Germinal center (tissue), 1 donor: ENCODE data around the gene ZSCAN2.
"Not testable (repeated sequence)": the region's sequence is repeated elsewhere in the genome, so short reads cannot be mapped to it uniquely, and the experiment has no call there.

Experiments
- DNase-seq: peaks from one replicate; pipeline ENCODE4 v3.0.0; 2012; ENCODE audit warnings: mixed read lengths, low spot score

Gene ZSCAN2

DNA sequence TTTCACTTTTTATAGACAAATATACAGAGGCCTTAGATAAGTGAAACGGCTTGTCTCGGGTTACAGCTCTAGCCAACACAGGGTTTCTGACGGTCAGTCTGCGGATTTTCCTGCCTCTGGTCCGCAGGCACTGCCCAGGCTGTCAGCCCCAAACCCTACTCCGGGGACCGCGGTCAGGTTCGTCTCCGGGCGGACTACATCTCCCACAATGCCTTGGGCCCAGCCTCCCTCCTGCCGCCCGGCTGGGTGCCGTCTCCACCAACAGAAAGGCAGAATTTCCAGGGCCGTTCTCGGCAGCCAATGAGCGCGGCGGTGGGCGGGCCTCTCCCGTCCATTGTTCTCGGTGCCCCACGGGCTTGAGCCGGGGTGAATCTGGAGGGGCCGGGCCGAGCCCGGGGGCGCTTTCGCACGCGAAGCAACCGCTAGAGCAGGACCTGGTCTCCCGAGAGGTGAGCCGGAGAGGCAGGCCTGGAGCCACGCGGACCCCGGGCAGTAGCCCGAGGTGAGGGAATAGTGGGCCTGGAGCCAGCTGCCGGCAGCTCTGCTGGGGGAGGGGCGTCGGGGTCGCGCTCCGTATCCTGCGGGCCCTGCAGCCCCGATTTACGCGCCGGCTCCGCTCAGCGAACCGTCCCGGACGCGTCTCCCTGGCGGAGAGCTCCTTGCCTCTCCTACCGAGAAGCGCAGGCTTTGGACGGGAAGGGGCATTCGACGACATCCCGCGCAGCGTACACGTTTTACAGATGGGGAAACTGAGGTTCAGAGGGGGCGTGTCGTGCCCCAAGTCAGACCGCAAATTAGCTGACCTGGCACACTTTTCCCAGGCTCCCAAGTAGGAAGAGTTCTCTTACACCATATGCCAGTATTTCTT, at the start of gene ZSCAN2:
Gene ZSCAN2, plus strand, starts transcription at position 323 of the 868 bp plus-strand sequence. CDS start 2,919 bp downstream, outside the sequence.
- peak; percentile 97 for DNase-seq

DNA sequence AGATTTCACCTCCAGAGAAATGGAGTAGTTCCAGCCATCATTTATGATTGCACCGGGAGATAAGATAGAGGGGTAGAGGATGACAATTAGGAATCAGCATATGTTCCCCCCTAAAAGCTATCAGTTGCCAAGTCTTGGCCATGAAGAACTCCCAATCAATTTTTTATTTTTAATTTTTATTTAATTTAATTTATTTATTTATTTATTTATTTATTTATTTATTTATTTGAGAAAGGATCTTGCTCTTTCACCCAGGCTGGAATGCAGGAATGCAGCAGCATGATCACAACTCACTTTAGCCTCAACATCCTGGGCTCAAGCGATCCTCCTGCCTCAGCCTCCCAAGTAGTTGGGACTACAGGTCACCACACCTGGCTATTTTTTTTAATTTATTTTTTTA, 49.2 kb upstream of the ZSCAN2 start:
- DNase-seq = not testable (repeated sequence)

DNA sequence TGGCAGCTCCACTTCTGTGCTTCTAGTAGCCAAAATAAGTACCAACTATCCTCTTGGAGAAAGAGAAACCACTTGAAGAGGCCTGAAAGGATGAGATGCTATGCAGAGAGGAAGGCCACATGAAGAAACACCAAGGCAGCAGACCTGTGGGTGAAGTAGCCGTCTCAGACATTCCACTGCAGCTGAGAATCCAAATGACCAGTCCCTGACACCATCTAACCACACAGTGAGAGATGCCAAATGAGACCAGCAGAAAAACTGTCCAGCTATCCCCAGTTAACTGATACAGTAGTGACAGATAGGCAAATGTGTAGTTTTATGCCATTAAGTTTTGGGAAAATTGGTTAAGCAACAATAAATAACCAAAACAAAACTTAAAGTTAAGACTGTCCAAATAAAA, 47.9 kb upstream of the ZSCAN2 start:
- DNase-seq = no peak

DNA sequence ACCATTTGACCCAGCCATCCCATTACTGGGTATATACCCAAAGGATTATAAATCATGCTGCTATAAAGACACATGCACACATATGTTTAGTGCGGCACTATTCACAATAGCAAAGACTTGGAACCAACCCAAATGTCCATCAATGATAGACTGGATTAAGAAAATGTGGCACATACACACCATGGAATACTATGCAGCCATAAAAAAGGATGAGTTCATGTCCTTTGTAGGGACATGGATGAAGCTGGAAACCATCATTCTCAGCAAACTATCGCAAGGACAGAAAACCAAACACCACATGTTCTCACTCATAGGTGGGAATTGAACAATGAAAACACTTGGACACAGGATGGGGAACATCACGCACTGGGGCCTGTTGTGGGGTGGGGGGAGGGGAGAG, 44.1 kb upstream of the ZSCAN2 start:
- DNase-seq = not testable (repeated sequence)

DNA sequence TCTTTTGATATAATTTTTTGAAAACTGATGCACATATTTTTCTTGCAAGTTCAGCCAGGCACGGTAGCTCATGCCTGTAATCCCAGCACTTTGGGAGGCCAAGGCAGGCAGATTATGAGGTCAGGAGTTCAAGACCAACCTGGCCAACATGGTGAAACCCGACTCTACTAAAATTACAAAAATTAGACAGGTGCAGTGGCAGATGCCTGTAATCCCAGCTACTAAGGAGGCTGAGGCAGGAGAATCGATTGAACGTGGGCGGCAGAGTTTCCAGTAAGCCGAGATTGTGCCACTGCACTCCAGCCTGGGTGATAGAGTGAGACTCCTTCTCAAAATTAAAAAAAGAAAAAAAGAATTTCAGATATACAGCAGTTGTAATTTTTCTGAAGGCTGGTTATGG, 32.8 kb upstream of the ZSCAN2 start:
- DNase-seq = not testable (repeated sequence)

DNA sequence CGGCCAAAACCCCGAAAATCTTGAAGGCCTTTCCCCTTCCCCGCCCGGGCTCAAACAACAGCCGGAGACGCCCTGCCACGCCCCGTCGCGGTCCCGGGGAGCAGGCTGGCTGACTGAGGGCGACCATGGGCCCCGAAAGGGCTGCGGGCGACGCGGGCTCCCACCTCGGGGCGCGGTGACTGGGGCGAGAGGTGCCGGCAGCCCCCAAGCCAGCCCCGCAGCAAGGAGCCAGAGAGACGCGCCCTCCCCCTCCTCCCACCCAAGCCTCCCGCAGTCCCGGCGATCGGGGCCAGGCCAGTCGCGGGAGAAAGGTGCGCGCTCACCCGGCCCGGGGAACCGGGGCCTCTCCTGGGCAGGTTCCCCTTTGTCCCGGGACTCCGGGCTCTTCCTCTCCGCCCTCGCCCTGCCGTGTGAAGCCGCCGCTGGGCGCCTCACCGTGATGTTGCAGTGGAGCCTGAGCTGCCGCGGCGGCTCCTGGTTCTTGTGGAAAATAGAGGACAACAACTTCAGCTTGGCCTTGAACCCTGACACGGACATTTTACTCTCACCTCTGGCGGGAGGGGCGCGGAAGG, 30.6 kb upstream of the ZSCAN2 start:
- peak; percentile 48 for DNase-seq

DNA sequence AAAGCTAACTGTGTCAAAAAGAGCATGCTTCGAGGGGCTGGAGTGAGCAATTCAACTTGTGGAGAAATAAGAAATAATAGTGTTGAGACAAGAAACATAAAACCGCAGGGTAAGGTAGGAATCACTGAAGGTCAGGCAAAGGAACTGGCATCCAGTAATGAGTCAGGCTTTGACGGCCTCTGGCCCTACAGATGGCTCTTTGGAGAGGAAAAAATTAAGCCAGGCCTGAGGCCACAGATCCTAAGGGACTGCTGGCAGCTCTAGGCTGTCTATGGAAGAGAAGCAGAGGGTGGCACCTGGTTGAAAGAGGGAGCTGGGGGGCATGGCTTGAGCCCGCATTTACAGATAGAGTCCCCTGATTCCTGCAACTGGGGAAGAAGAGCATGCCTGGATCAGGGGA, 28.6 kb upstream of the ZSCAN2 start:
- DNase-seq = no peak

DNA sequence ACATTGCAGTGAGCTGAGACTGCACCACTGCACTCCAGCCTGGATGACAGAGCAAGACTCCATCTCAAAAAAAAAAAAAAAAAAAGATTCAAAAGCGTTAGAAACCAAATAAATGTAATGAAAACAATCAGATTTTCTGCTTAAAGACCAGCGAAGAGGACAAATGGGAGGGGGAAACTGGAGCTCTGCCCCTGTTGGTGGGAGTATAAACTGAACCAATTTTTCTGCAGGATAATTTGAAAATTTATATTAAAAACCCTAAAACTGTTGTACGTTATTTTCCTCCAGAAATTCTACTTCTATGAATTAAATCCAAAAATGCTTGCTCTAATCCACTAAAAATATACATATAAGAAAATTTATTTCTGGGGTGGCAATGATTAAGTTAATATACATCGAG, 25.3 kb upstream of the ZSCAN2 start:
- no peak for DNase-seq

DNA sequence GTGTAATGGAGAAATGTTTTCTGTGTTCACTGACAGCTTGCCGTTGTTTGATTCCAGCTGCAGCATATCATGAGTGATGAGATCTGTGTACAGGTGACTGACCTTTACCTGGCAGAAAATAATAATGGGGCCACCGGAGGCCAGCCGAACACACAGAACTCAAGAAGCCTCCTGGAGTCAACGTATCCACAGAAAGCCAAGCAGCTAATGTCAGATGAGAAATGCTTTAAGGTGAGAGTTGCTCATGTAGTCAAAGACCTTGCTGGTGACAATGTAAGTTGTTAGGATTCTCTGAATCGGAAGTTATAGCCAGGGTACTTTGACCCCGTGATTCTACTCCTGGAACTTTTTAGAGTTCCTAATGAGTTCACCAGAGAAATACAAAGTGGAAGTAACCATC, 22.9 kb upstream of the ZSCAN2 start:
- DNase-seq = not testable (repeated sequence)

DNA sequence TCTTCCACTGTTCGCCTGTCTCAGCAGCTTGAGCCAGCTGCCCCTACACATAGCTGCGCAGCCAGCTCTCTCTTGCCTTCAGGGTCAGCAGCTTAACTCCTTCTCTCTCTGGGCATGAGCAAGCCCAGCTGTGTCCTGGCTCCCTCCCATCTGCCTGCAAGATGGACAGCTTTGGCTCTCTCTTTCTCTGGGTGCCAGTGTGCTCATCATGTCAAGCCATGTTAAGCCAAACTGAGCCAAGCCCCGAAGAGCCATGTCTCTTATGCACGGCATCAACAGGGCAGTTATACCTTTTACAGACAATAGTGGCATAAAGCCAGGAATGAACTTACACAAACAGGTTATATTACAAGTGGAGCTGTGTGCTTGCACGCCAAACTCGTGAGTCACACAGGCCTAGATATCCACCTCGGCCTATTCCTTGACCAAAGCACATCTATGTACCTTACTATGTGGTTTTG, 21.5 kb upstream of the ZSCAN2 start:
- not testable (repeated sequence) for DNase-seq

DNA sequence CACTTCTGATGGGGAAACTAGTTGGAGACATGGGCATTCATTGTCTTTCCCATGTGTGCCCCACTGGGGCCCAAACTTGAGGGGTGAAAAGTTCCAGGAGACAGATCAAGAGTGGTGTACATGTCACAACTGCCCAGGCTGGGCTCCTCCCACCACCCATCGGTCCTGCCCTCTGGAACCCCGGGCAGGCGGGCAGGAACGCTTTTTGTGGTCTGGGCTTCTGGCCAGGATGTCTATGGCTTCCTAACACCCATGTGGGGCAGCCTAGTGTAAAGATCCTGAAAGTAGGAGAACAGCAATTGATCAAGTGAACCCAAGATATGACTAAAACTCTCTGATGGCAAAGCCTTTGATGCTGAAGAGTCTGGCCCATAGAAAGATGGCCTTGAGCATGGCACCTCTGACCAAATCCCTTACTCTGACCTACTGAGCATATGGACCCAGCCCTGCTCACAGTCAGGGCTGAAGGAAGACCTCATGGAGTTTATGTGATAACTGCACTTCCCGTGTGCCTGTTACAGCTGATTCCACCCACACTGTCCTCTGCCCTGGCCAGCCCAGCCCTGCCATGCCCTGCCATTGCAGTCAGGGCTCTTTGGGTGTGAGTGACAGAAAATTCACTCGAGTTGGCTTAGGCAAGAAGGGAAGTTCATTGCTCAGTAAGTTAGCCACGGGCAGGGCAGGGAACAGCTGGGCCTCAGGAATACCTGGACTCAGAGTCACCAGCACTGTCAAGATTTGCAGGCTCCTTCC, 19.0 kb upstream of the ZSCAN2 start:
- not testable (repeated sequence) for DNase-seq

DNA sequence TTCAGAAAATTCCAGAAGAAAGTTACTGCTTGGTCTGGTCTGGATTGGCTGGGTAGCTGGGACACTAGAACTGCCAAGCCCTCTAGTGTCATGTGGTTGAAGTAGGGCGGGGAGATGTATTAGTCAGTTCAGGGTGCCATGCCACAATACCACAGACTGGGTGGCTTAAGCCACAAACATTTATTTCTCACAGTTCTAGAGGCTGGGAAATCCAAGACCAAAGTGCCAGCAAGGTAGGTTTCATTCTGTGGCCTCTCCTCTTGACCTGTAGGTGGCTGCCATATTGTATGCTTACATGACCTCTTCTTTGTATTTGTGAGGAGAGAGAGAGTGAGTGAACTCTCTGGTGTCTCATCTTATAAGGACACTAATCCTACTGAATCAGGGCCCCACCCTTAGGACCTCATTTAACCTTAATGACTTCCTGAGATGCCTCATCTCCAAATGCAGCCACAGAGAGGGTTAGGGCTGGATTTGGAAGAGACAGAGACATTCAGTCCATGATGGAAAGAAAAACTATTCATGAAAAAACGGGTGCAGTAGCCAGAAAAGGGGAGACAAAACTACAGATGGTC, 18.1 kb upstream of the ZSCAN2 start:
- no peak for DNase-seq

DNA sequence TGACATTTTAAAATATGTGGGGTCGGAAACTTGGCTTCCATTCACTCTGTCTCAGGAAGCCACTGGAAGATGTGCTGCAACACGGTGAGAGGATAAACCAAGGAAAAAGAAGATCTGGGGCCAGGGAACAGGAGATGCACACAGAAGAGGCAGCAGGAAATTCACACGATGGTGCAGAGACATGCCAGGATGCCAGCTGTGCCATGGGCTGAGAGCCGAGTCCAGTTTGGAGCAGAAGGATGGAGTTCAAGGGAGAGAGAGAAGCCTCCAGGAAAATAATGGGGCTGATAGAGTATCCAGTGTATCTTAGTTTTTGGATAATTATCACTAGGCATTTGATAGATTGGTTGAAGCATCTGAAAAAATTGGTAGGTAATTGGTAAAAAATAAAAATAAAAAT, 16.9 kb upstream of the ZSCAN2 start:
- not testable (repeated sequence) for DNase-seq

DNA sequence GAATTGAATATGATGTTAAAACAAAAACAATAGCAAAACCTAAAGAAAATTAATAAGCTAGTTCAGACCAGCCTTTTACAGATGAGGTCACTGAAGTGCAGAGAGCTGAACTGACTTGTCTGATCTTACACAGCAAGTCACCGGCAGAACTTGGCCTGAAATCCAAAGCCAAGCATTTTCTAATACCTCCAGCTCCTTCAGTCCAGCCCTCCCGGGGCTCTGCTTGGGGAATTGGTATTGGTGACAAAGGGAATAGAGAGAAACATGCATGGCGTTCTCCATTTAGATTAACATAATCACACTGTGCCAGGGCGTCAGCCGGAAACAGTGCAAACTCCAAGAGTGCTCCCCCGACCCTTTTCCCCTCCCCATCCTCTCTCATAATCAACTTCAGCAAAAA, 14.1 kb upstream of the ZSCAN2 start:
- DNase-seq = no peak

DNA sequence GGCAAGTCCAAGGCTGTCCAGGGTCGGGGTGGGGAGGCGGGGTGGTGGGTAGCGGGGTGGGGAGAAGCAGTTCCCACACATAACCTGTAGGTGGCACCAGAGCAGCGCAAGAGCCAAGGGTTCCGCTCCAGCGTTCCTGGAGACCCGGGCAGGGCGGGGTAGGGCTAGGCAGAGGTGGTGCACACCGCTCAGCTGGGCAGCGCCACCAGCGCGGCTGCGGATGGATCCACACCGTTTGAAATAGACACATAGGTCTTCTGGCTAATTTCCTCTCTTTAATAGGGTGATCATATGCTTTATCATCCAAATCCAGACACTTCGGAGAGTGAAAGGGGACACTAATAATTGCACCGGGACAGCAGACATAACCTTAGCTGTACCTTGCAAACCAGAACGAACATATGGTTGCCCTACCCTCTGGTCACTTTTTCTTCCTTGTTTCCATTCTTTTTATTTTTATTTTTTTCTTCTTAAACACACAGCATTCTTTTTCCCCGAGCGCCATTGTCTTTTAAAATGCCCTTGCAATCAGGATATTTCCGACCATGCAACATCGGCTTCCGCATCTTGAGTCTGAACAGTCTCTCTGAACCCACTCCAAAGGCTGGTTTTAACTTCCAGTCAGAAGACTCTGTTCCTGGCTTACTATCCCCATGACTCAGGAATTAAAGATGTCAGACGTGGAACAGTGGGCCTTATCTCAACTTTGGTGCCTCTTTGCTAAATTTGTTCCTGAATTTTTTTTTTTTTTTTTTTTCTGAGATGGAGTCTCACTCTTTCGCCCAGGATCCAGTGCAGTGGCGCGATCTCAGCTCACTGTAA, 12.5 kb upstream of the ZSCAN2 start:
- DNase-seq = peak; percentile 94

DNA sequence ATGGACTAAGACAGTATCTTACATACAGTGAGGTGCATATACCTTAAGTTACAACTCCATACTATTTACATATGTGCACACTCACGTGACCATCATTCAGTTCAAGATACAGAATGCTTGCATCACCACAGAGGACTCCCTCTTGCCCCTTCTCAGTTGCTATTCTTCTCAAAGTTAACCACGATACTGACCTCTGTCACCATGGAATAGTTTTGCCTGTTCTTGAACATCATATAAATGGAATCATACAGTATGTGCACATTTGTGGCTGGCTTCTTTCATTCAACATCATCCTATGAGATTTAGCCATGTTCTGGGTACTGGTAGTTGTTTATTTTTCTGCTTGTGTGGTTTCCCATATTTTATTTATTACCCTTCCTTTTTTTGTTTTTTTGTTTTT, 10.4 kb upstream of the ZSCAN2 start:
- DNase-seq = no peak

DNA sequence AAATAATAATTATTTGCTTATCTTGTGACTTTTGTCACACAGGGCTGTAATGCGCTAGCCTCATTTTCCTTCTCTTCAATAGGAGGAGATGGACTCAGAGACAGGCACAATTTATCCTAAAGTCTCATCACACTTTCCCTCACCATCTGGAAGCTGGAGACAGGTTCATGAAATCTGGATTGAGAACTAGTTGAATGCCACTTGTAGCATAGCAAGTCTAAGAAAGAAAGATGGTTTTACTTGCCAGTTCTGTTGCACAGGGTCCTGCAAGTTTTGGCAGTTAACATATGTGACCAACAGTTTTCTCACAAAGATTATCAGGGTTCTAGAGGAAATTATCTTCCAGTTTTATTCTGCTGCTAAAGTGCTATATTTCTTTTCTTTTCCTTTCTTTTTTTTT, 9.0 kb upstream of the ZSCAN2 start:
- no peak for DNase-seq

DNA sequence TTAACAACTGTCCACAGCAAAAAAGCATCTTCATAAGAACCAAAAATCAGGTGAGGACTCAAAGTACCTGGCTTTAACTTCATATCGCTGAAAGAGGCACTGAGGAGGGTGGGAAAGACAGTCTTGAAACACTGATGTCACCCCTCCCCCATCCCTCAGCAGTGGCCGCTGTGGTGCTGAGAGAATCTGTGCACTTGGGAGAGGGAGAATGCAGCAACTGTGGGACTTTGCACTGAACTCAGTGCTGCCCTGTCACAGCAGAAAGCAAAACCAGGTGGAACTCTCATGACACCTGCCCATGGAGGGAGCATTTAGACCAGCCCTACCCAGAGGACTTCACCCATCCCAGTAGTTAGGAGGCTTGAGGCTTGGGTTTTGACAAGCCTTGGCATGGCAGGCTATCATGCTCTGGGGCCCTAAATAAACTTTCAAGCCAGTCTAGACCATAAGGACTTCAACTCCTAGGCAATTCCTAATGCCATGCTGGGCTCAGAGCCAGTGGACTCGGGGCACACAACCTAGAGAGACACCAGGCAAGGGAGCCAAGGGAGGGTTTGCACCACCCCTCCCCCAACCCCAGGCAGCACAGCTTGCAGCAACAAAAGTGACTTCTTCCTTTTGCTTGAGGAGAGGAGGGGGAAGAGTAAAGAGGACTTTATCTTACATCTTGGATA, 6.1 kb upstream of the ZSCAN2 start:
- DNase-seq = no peak

DNA sequence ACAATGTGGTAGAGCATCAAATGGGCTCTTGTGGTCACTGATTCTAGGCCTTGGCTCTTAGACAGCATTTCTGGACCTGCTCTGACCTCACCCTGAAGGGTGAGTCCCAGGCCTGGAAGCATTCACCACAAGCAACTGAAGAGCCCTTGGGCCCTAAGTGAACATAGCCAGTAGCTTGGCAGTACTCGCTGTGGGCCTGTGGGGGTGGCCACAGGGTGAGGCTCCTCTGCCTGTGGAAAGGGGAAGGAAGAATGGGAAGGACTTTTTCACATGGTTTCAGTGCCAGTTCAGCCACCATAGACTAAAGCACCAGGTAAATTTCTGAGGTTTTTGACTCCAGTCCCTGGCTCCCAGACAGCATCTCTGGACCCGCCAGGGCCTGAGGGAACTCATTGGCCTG, 5.1 kb upstream of the ZSCAN2 start:
- DNase-seq = no peak

DNA sequence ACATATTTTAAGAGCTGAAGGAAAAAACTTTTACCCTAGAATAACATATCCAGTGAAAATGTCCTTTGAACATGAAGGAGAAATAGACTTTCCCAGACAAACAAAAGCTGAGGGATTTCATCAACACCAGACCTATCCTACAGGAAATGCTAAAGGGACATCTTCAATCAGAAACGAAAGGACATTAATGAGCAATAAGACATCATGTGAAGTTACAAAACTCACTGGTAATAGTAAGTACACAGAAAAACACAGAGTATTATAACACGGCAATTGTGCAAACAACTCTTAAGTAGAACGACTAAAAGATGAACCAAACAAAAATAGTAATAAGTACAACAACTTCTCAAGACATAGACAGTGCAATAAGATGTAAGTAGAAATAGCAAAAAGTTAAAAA, 3.5 kb upstream of the ZSCAN2 start:
- DNase-seq = no peak

DNA sequence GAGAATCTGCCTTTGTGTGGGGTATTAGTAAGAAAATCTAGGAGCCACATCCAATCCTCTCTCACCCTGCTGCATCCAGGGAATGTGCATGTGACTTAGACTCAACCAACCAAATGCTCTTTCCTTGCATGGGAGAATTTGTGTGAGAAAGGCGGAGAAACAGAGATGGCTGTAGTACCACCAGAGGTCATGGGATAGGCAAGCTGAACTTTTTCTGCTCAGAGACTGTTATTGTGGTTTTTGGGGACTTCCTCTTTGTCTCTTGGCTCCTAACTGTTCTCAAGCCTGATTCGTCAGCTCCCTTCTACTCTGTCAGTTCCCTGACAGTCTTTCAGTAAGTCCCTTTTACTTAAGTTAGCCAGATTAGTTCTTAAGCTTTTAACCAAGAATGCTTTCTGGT, 2.6 kb upstream of the ZSCAN2 start:
- DNase-seq = peak; percentile 70
